ENCODE results near the gene TAC1.

TAC1 gene

GRCh38 chr7:97731736-97732564 lies at the start of gene TAC1:
Gene TAC1 (plus strand): TSS chr7:97732086. CDS start chr7:97732613, 527 bp downstream.
- no peak within 1 kb of the TSS for H3K4me3 Mint-ChIP-seq
- ATAC-seq (no peak), DNase-seq (ENCODE audit: low spot score in 2 of 2) (no peak)
- no peaks in the 10 kb centered on the region for H3K9me3 Mint-ChIP-seq
- H3K4me1 Mint-ChIP-seq: no peaks in the 10 kb centered on the region
- no peak within 1 kb of the TSS for H3K27ac Mint-ChIP-seq
- H3K36me3 Mint-ChIP-seq: no peaks in the 10 kb centered on the region

- H3K36me3 Mint-ChIP-seq: no peaks in the 10 kb centered on the region
- no peaks in the 10 kb centered on the region for H3K9me3 Mint-ChIP-seq
- H3K4me3 Mint-ChIP-seq: no peak overlapping the region
- DNase-seq (ENCODE audit: low spot score in 2 of 2) (no peak), ATAC-seq (no peak)
- no peaks in the 10 kb centered on the region for H3K4me1 Mint-ChIP-seq
- no peak overlapping the region for H3K27ac Mint-ChIP-seq
Measured at GRCh38 chr7:97685952-97686351, 45.9 kb upstream of the TAC1 start.

- Mint-ChIP-seq H3K36me3 (no peaks in the 10 kb centered on the region), H3K27ac (no peak overlapping the region), H3K4me3 (no peak overlapping the region), H3K9me3 (no peaks in the 10 kb centered on the region), H3K4me1 (no peaks in the 10 kb centered on the region)
- ATAC-seq (no peak), DNase-seq (ENCODE audit: low spot score in 2 of 2) (no peak)
Measured at GRCh38 chr7:97693586-97693985, 38.3 kb upstream of the TAC1 start.

GRCh38 chr7:97694355-97694754 lies 37.5 kb upstream of the TAC1 start:
- no peak overlapping the region for H3K4me3 Mint-ChIP-seq

GRCh38 chr7:97697396-97697795 lies 34.5 kb upstream of the TAC1 start:
- H3K4me1 Mint-ChIP-seq: no peaks in the 10 kb centered on the region
- no peaks in the 10 kb centered on the region for H3K36me3 Mint-ChIP-seq
- peaks cover 2% of the 10 kb centered on the region for H3K9me3 Mint-ChIP-seq
- no peak for DNase-seq (ENCODE audit: low spot score in 2 of 2)
- no peak overlapping the region for H3K4me3 Mint-ChIP-seq
- H3K27ac Mint-ChIP-seq: no peak overlapping the region
- ATAC-seq: no peak

More at GRCh38 chr7:97694355-97694754, 37.5 kb upstream of the TAC1 start:
- no peak for ATAC-seq
- Mint-ChIP-seq H3K27ac (no peak overlapping the region), H3K9me3 (peaks cover 2% of the 10 kb centered on the region), H3K36me3 (no peaks in the 10 kb centered on the region), H3K4me1 (no peaks in the 10 kb centered on the region)
- DNase-seq (ENCODE audit: low spot score in 2 of 2): no peak

- Mint-ChIP-seq H3K4me1 (no peaks in the 10 kb centered on the region), H3K27ac (no peak overlapping the region), H3K9me3 (peaks cover 4% of the 10 kb centered on the region), H3K4me3 (no peak overlapping the region), H3K36me3 (no peaks in the 10 kb centered on the region)
- ATAC-seq (no peak), DNase-seq (ENCODE audit: low spot score in 2 of 2) (no peak)
Measured at GRCh38 chr7:97722386-97722785, 9.5 kb upstream of the TAC1 start.

GRCh38 chr7:97732565-97733275 lies 834 bp downstream of the TAC1 start:
- Mint-ChIP-seq H3K27ac (no peak overlapping the region), H3K4me1 (no peaks in the 10 kb centered on the region), H3K4me3 (no peak overlapping the region), H3K9me3 (no peaks in the 10 kb centered on the region), H3K36me3 (no peaks in the 10 kb centered on the region)
- ATAC-seq: no peak
- no peak for DNase-seq (ENCODE audit: low spot score in 2 of 2)

GRCh38 chr7:97733276-97734161 lies 1.6 kb downstream of the TAC1 start:
- Mint-ChIP-seq H3K4me1 (no peaks in the 10 kb centered on the region), H3K9me3 (no peaks in the 10 kb centered on the region), H3K27ac (no peak overlapping the region), H3K4me3 (no peak overlapping the region), H3K36me3 (no peaks in the 10 kb centered on the region)
- DNase-seq (ENCODE audit: low spot score in 2 of 2) (no peak), ATAC-seq (no peak)

GRCh38 chr7:97734255-97734654 lies 2.4 kb downstream of the TAC1 start:
- H3K36me3 Mint-ChIP-seq: no peaks in the 10 kb centered on the region
- no peak overlapping the region for H3K27ac Mint-ChIP-seq
- H3K4me3 Mint-ChIP-seq: no peak overlapping the region
- no peaks in the 10 kb centered on the region for H3K9me3 Mint-ChIP-seq
- no peaks in the 10 kb centered on the region for H3K4me1 Mint-ChIP-seq
- DNase-seq (ENCODE audit: low spot score in 2 of 2): no peak
- ATAC-seq: no peak

GRCh38 chr7:97735075-97735474 lies 3.2 kb downstream of the TAC1 start:
- no peak overlapping the region for H3K27ac Mint-ChIP-seq
- no peak for ATAC-seq
- no peak overlapping the region for H3K4me3 Mint-ChIP-seq
- no peak for DNase-seq (ENCODE audit: low spot score in 2 of 2)
- H3K9me3 Mint-ChIP-seq: no peaks in the 10 kb centered on the region
- H3K36me3 Mint-ChIP-seq: no peaks in the 10 kb centered on the region
- H3K4me1 Mint-ChIP-seq: no peaks in the 10 kb centered on the region

GRCh38 chr7:97748482-97748881 lies 16.6 kb downstream of the TAC1 start:
- Mint-ChIP-seq H3K36me3 (no peaks in the 10 kb centered on the region), H3K4me3 (no peak overlapping the region), H3K4me1 (no peaks in the 10 kb centered on the region), H3K27ac (no peak overlapping the region), H3K9me3 (no peaks in the 10 kb centered on the region)
- DNase-seq (ENCODE audit: low spot score in 2 of 2) (no peak), ATAC-seq (no peak)

- no peaks in the 10 kb centered on the region for H3K4me1 Mint-ChIP-seq
- no peaks in the 10 kb centered on the region for H3K9me3 Mint-ChIP-seq
- no peak overlapping the region for H3K27ac Mint-ChIP-seq
- ATAC-seq (no peak), DNase-seq (ENCODE audit: low spot score in 2 of 2) (no peak)
- H3K36me3 Mint-ChIP-seq: no peaks in the 10 kb centered on the region
- no peak overlapping the region for H3K4me3 Mint-ChIP-seq
Measured at GRCh38 chr7:97751566-97751965, 19.7 kb downstream of the TAC1 start.

GRCh38 chr7:97752215-97752614 lies 20.3 kb downstream of the TAC1 start:
- Mint-ChIP-seq H3K27ac (no peak overlapping the region), H3K4me1 (no peaks in the 10 kb centered on the region), H3K4me3 (no peak overlapping the region), H3K36me3 (no peaks in the 10 kb centered on the region), H3K9me3 (no peaks in the 10 kb centered on the region)
- DNase-seq (ENCODE audit: low spot score in 2 of 2) (no peak), ATAC-seq (no peak)

- no peaks in the 10 kb centered on the region for H3K9me3 Mint-ChIP-seq
- H3K4me3 Mint-ChIP-seq: no peak overlapping the region
- H3K4me1 Mint-ChIP-seq: no peaks in the 10 kb centered on the region
- no peak overlapping the region for H3K27ac Mint-ChIP-seq
- DNase-seq (ENCODE audit: low spot score in 2 of 2) (no peak), ATAC-seq (no peak)
- H3K36me3 Mint-ChIP-seq: no peaks in the 10 kb centered on the region
Measured at GRCh38 chr7:97757824-97758223, 25.9 kb downstream of the TAC1 start.

GRCh38 chr7:97770850-97771249 lies 39.0 kb downstream of the TAC1 start:
- Mint-ChIP-seq H3K9me3 (no peaks in the 10 kb centered on the region), H3K36me3 (no peaks in the 10 kb centered on the region), H3K4me3 (no peak overlapping the region), H3K27ac (no peak overlapping the region), H3K4me1 (no peaks in the 10 kb centered on the region)
- DNase-seq (ENCODE audit: low spot score in 2 of 2) (no peak), ATAC-seq (no peak)

All from stimulated activated effector memory CD8-positive, alpha-beta T cell treated with anti-CD3 and anti-CD28 coated beads, Interleukin-12 subunit alpha, Interleukin-12 subunit beta, amount 100 ng/mL, for 72 hours (primary cell).